Body of pancreas (tissue), 4 donors: ENCODE results near the gene GPC1. TPM values are rescaled to one million over a fixed set of nuclear protein-coding genes. Genes with fewer than 3 reads are reported as not detected.

Experiments used
- ATAC-seq: fragments of 150-250 bp; one replicate; pipeline ENCODE4 v1.9.1; 2016
- DNase-seq, 4 donors: peaks; one replicate each; pipeline ENCODE4 v3.0.0-alpha.2; 2019
- H3K27ac ChIP-seq, 4 donors: fragments of 200-600 bp; sonication (generic); 1 replicate in 3 of 4; 2 replicates in 1 of 4; pipeline versions ENCODE4 v1.5.1 to v1.6.1; 2016 to 2019; ENCODE audit warnings: mild to moderate bottlenecking in 1 of 4, mixed read lengths in 1 of 4, moderate library complexity in 1 of 4
- H3K27me3 ChIP-seq, 2 donors: fragments of 200-600 bp; sonication (generic); one replicate each; pipeline ENCODE4 v1.6.0; 2016; ENCODE audit warnings: mild to moderate bottlenecking in 1 of 2
- H3K36me3 ChIP-seq, 2 donors: fragments of 200-600 bp; sonication (generic); replicated peaks in 1 of 2; 2 replicates each; pipeline ENCODE4 v1.5.1; 2016; ENCODE audit warnings: low read depth in 2 of 2; ENCODE audit not compliant: insufficient read depth in 1 of 2
- H3K4me1 ChIP-seq: fragments of 200-600 bp; sonication (generic); one replicate; pipeline ENCODE4 v1.6.0; 2016
- H3K4me3 ChIP-seq, 2 donors: fragments of 200-600 bp; sonication (generic); 1 replicate in 1 of 2; 2 replicates in 1 of 2; pipeline ENCODE4 v1.5.1; 2016 to 2019
- H3K9me3 ChIP-seq, 3 donors: fragments of 200-600 bp; sonication (generic); 1 replicate in 2 of 3; 2 replicates in 1 of 3; pipeline ENCODE4 v1.5.1; 2016
- POLR2A ChIP-seq, 3 donors: fragments of 450-650 bp; IDR thresholded peaks; one replicate each; pipeline ENCODE4 v1.6.1; 2016; ENCODE audit warnings: antibody characterized with exemption in 3 of 3, mild to moderate bottlenecking in 2 of 3
- WGBS, 2 donors: methylation state at CpG; one replicate each; pipeline ENCODE4 v1.1.5; 2017; 5-methylcytosine and 5-hydroxymethylcytosine counted together
- intact Hi-C: fragments of 100-400 bp; cut with DNase I; formaldehyde crosslinking; loops from one replicate; pipeline ENCODE4 v1.15.1; 2023
- total RNA-seq, 2 donors: library from RNA; depleted of rRNA; stranded (reverse); fragments of >200 nt; gene quantifications; one replicate each; pipeline ENCODE4 v1.1.0, GENCODE V29; 2016
- TF ChIP-seq, protein P1 (sequence below), 7 experiments: fragments of 450-650 bp in 4 of 7; fragments of 200-600 bp in 3 of 7; sonication (generic) in 3 of 7; IDR thresholded peaks; one replicate each; pipeline ENCODE4 v1.5.1; 2016 to 2019; ENCODE audit warnings: antibody characterized with exemption in 7 of 7

Gene GPC1
- total RNA-seq, 2 donors from 2014 or later = 23.3 to 30.7 TPM

DNA sequence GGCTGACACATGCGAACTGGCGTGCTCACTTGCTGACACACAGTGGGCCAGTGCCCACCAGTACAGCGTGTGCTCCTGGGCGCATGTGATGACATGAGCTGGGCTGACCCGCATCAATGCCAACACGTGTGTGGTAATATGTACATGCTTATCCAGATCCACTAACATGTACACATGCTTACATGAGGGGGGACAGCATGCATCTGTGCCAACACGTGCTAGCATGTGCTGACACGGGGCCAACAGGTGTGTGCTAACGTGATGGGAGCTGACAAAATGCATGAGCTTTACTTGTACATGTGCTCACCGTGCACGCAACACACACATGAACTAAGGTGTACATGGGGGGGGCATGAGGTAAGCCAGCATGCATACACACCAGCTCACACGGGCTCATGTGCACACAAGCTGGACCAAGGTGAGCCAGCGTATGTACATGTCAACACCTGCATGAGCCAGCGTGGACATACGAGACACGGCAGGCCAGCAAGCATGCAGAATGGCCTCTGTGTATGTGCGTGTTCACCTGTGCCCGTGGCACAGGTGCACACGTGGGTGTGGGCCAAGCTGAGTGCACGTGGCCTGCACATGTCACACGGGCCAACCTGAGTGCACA is 28.5 kb downstream of the GPC1 start:
- TF ChIP-seq, protein P1, sequence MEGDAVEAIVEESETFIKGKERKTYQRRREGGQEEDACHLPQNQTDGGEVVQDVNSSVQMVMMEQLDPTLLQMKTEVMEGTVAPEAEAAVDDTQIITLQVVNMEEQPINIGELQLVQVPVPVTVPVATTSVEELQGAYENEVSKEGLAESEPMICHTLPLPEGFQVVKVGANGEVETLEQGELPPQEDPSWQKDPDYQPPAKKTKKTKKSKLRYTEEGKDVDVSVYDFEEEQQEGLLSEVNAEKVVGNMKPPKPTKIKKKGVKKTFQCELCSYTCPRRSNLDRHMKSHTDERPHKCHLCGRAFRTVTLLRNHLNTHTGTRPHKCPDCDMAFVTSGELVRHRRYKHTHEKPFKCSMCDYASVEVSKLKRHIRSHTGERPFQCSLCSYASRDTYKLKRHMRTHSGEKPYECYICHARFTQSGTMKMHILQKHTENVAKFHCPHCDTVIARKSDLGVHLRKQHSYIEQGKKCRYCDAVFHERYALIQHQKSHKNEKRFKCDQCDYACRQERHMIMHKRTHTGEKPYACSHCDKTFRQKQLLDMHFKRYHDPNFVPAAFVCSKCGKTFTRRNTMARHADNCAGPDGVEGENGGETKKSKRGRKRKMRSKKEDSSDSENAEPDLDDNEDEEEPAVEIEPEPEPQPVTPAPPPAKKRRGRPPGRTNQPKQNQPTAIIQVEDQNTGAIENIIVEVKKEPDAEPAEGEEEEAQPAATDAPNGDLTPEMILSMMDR (IDR thresholded peaks at IDR 0.05) = no peak
- DNase-seq = peak; percentile 1 to 10 (median 8)
- Histone ChIP-seq H3K4me3 (no peak overlapping the region), H3K27me3 (no peaks in the 10 kb centered on the region), H3K4me1 (no peaks in the 10 kb centered on the region), H3K9me3 (no peaks in the 10 kb centered on the region), H3K27ac (no peak overlapping the region), H3K36me3 (peaks cover 0 to 2% of the 10 kb centered on the region in 2 donors)
- 90 to 91% methylated on average over 9 to 14 of the region's 21 CpGs for WGBS, 2 donors
- intact Hi-C loops = no loop called here
- ATAC-seq = no peak

DNA sequence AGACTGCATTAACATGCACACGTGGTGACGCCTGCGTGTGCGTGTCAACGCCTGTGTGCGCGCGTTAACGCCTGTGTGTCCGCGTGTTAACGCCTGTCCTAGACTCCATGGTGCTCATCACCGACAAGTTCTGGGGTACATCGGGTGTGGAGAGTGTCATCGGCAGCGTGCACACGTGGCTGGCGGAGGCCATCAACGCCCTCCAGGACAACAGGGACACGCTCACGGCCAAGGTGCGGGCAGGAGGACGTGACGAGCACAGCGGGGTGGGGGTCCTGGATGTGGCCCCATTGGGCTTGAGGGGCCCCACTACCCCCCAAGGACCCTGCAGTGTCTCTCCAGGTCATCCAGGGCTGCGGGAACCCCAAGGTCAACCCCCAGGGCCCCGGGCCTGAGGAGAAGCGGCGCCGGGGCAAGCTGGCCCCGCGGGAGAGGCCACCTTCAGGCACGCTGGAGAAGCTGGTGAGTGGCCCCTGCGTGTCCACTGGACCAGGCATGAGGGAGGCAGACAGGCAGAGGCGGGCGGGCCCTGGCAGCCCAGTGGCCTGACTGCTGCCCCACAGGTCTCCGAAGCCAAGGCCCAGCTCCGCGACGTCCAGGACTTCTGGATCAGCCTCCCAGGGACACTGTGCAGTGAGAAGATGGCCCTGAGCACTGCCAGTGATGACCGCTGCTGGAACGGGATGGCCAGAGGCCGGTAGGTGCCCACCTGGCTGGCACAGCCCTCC is 29.2 kb downstream of the GPC1 start:
- Histone ChIP-seq H3K9me3 (no peaks in the 10 kb centered on the region), H3K4me1 (no peaks in the 10 kb centered on the region), H3K4me3 (no peak overlapping the region), H3K36me3 (peaks cover 0 to 2% of the 10 kb centered on the region in 2 donors), H3K27ac (no peak overlapping the region), H3K27me3 (no peaks in the 10 kb centered on the region)
- intact Hi-C loops = no loop called here
- WGBS, 2 donors = 82 to 96% methylated on average over 9 to 31 of the region's 43 CpGs
- TF ChIP-seq POLR2A (IDR thresholded peaks at IDR 0.05) = no peak
- TF ChIP-seq, protein P1 (IDR thresholded peaks at IDR 0.05) = no peak
- no peak for ATAC-seq
- peak; percentile 1 to 10 (median 6) for DNase-seq

DNA sequence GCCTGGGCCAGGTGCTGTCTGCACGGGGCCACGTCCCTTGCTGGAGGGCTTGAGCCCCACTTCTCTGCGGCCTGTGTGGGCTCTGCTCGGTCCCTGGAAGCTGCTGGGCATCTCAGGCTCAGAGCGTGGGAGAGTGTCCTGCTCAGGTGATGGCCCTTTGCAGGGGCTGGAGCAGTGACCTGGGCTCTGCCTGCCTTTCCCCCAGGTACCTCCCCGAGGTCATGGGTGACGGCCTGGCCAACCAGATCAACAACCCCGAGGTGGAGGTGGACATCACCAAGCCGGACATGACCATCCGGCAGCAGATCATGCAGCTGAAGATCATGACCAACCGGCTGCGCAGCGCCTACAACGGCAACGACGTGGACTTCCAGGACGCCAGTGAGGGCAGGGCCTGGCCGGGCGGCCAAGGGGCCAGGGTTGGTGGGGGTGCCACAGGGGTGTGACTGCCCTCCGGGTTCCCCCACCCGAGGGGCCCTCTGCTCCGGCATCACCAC is 29.9 kb downstream of the GPC1 start:
- no peak overlapping the region for H3K4me3 ChIP-seq
- H3K27ac ChIP-seq = no peak overlapping the region
- no peaks in the 10 kb centered on the region for H3K4me1 ChIP-seq
- WGBS, 2 donors = 95% methylated on average over 14 to 22 of the region's 22 CpGs
- H3K9me3 ChIP-seq = no peaks in the 10 kb centered on the region
- ATAC-seq (no peak), DNase-seq (peak; percentile 1 to 15 (median 7))
- intact Hi-C loops = no loop called here
- peaks cover 0 to 2% of the 10 kb centered on the region in 2 donors for H3K36me3 ChIP-seq
- H3K27me3 ChIP-seq = no peaks in the 10 kb centered on the region
- TF ChIP-seq POLR2A (IDR thresholded peaks at IDR 0.05) = no peak
- TF ChIP-seq, protein P1 (IDR thresholded peaks at IDR 0.05) = no peak

DNA sequence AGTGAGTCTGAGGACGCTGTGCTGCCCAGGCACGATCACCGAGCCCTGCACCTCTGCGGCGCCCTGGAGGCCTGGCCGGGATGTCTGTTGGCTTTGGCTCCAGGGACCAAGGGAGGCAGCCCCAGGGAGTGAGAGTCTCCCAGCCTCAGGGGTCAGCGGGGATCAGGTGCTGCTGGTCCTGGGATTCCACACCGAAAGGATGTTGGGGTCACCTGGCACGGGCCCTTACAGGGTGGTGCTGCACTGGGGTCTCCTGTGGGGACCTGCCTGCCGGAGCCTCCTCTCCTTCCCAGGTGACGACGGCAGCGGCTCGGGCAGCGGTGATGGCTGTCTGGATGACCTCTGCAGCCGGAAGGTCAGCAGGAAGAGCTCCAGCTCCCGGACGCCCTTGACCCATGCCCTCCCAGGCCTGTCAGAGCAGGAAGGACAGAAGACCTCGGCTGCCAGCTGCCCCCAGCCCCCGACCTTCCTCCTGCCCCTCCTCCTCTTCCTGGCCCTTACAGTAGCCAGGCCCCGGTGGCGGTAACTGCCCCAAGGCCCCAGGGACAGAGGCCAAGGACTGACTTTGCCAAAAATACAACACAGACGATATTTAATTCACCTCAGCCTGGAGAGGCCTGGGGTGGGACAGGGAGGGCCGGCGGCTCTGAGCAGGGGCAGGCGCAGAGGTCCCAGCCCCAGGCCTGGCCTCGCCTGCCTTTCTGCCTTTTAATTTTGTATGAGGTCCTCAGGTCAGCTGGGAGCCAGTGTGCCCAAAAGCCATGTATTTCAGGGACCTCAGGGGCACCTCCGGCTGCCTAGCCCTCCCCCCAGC is 30.5 kb downstream of the GPC1 start:
- no peaks in the 10 kb centered on the region for H3K27me3 ChIP-seq
- WGBS, 2 donors = 72 to 79% methylated on average over 13 to 23 of the region's 28 CpGs
- intact Hi-C loops = no loop called here
- H3K4me1 ChIP-seq = no peaks in the 10 kb centered on the region
- no peak overlapping the region for H3K27ac ChIP-seq
- ATAC-seq (no peak), DNase-seq (peak in 2 of 4 donors; percentile 1 to 11)
- TF ChIP-seq POLR2A (IDR thresholded peaks at IDR 0.05) = no peak
- TF ChIP-seq, protein P1 (IDR thresholded peaks at IDR 0.05) = no peak
- no peaks in the 10 kb centered on the region for H3K9me3 ChIP-seq
- no peak overlapping the region for H3K4me3 ChIP-seq
- peaks cover 0 to 2% of the 10 kb centered on the region in 2 donors for H3K36me3 ChIP-seq
